Measurements from ENCODE around the gene PANX3.

The PANX3 gene

GRCh38 chr11:124662106-124662505, 50.9 kb downstream of the PANX3 start:
- DNase-seq = no peak

- DNase-seq = no peak
These were observed 52.6 kb downstream of the PANX3 start for GRCh38 chr11:124663861-124664260.

GRCh38 chr11:124667601-124668000, 56.4 kb downstream of the PANX3 start:
- no peak for DNase-seq

- peak; percentile 18 for DNase-seq
These were observed 58.0 kb downstream of the PANX3 start for GRCh38 chr11:124669193-124669592.
